HG02759 (cell line): ENCODE measurements around the gene FOXP1.
A peak's percentile ranks its signal among the peaks of the same experiment; 100 is the strongest.

ENCODE experiments used
- ATAC-seq: cut with Tn5 transposase; IDR thresholded peaks from one replicate; pipeline ENCODE4 v1.9.1; 2021; ENCODE audit warnings: mild to moderate bottlenecking, moderate library complexity; ENCODE audit not compliant: unreplicated experiment

Gene FOXP1

DNA sequence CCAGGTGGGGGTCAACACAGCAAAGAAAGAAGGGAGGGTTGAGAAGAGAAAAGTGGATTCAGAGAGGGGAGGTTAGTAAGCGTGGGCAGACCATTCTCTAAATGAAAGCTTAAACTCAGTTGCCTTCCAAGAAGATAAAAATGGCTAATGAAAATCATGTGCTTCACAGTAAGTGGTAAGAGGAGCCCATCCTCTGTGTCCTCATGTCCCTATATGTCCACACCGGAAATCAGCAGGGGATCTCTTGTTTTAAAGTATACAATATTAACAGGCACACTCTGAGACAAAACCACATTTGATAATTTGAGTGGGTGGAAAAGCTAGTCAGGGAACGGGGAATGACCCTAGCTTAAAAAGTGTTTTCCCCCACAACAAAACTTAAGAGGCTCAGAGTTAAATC lies 4.4 kb upstream of the FOXP1 start:
- ATAC-seq = no peak

- ATAC-seq = no peak
These were observed 3.3 kb upstream of the FOXP1 start for GRCh38 chr3:71586810-71587242.

DNA sequence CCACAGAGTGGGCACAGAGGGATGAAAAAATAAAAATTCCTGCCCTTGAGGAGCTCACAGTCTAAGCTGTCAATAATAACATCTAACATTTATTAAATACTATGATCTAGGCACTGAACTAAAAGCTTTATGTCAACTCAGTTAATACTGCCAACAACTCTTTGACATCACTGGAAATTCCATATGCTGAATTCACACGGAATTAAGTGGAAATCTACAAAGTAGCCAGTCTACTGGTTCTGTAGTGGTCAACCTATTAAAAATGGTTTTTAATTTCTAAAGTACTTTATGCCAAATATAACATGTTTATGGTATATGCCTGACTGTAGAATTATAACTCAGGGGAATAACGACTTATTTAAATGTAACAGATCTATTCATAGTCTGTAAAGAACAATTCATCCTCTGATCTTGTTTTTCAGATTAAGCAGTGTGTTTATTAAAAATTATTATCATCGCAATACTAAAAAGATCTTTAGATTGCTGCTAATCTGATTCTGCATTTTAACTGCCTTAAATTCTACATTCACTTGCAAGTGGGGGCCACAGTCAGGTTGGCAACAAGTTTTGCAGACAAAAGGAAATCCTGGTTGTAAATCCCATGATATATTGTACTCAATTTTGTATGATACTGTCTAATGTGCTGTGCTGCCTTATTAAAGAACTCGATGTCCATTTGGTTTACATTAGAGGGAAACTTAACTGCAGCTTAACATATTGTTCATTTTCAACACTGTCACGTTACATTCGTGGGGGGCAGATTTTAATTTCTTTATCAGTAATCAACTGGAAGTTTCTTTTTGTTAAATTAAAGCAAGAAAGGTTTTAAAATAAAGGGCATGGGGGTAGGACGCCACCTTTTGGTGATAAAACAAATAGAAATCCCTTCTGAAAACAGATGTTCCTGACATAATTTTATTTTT lies 2.6 kb upstream of the FOXP1 start:
- no peak for ATAC-seq

- ATAC-seq = no peak
These were observed 1.6 kb upstream of the FOXP1 start for GRCh38 chr3:71585131-71585530.

GRCh38 chr3:71584394-71585011 lies 975 bp upstream of the FOXP1 start:
- ATAC-seq = no peak

GRCh38 chr3:71582612-71583565 lies 639 bp downstream of the FOXP1 start:
- ATAC-seq = peak; percentile 39

GRCh38 chr3:71582036-71582611 lies 1.4 kb downstream of the FOXP1 start:
- ATAC-seq = no peak

- no peak for ATAC-seq
These were observed 2.0 kb downstream of the FOXP1 start for GRCh38 chr3:71581457-71582035.

DNA sequence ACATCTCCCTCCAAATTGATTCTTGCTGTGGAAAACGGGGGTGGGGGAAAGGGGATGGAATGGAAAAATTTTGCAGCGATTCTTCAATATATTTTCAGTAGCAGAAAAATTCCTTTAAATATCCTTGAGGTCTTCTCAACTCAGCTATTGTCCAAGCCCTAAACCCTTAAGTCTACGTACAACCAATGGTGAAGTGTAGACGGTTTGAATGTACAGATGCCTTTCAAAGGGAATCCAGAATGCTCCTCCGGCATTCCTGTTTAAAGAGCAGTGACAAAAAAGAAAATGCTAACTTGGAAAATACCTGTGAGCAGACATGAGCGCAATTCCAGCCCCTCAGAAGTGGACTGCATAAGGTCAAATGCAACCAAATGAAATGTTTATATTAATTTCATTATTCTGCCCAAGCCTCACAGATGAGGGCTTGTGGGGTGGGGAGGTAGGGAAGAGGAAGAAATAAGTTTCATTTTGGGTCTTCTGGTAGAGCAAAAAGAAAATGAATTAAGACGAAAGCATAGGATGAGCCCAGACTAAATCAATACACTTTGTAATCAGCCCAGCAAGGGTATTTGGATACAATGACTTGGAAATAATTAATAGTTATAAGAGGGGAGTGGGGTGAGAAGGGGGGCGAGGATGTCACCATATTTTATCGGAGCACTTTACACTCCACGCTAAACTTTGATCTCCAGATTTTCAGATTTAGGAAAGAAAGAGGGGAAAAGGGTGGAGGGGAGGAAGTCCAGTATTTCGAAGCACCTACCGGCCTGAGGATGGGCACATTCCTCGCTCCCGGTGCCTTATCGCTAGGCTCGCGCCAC lies 2.7 kb downstream of the FOXP1 start:
- no peak for ATAC-seq

DNA sequence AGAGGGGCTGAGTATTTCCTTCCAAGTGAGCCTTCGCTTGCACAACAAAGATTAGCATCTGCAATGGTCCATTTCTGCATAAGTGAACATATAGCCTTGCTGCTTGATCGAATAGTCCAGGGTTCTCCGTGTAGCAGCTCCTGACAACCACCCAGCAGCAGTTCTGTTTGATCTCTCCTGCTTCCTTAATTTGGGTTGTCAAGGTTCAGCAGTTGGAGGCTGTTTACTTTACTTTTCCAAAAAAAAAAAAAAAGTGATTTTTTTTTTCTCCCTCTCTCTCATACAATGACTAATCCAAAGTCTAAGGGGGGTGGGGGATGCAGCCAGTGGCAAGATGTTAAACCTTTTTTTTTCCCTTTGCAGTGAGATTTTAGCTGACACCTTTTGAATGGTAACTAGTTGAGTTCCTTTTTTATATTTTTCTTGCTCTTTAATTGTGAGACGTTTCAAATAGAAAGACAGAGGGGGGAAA lies 3.6 kb downstream of the FOXP1 start:
- no peak for ATAC-seq

DNA sequence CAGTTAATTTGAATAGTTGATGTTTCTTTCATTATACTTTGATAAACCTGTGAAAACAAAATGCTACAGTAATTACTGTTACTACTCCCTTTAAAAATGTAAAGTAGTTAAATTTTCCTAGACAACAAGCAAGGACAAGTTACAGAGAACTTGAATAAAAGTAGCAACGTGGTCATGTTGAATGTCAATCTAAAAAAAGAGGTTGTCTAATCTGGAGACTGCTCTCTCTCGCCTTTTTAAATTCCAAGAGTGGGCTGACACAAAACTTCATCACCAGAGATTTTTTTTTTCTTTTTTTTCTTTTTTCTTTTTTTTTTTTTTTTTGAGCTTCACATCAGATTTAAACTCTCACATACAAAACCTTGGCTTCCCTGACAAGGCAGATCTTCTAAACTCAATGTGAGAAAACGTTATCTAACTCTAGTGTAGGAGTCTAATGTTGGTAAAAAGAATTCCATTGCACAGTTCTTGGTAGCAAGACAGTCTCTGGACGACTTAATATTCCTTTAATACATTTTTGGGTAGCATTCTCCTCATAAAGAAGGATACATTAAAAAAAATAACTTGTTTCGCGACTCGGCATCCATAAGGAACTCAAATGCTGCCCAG lies 4.1 kb downstream of the FOXP1 start:
- no peak for ATAC-seq

DNA sequence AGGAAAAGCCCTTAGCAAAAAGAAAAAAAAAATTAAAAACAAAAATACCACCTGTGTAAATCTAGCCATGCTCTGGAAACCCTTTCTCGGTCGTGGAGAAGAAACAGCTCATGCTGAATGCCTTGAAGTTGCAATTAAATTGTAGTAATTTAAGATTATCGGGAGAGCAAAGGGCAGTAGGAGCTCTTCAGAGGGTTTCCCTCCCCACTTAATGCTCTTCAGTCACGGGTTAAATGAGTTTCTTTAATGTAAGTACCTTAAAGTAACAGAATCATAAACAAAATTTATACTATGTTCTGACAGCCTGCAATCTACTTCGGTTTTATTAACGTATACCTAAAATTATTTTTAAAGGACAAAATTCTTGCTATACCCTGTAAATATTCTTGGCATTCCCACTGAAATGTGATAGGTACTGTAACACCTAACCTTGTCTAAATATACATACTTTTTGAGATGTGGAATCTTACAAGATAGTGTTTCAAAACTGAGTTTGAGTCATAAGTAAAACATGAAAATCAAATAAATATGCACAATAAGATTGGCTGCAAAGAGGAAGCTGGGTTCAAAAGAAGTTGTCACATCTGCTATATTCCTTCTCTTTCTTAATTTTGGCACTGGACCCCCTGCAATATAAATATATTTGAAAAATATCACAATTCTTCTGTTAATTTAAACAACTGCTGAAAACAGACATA lies 5.3 kb downstream of the FOXP1 start:
- no peak for ATAC-seq

DNA sequence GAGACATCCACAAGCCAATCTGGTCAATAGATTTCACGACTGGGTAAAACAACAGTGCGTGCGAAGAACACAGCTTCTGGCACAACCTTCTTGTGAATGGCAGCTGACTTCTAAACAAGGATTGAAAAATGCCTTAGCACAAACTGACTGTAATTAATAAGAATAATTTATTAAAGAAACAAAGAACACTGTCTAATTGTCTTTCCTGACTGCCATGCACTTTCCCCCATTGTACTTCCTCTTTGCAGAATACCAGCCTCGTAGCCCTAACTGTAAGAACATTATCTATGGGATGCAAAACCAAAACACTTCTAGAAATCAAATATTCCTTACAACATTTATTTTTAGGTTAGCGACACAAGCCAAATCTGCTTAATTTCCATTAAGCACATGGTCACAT lies 6.5 kb downstream of the FOXP1 start:
- no peak for ATAC-seq

- ATAC-seq = no peak
These were observed 8.1 kb downstream of the FOXP1 start for GRCh38 chr3:71575433-71575832.

DNA sequence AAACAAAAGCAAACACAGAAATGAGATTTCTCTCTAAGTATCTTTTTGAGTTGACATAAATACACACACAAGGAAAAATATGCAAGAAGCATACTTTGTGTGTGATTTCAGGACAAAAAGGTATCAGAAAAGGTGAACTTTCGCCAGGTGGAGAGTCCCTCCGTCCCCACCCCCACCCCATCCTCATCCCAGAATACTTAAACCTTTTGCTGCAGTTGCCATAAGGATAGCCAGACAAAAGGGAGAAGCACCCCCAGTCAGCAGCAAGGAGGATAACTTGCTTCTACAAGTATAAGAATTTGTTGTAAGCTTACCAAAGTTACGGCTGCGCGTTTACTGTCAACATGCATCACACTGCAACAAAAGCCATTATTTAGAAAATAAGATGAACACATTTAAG lies 10.3 kb downstream of the FOXP1 start:
- no peak for ATAC-seq

DNA sequence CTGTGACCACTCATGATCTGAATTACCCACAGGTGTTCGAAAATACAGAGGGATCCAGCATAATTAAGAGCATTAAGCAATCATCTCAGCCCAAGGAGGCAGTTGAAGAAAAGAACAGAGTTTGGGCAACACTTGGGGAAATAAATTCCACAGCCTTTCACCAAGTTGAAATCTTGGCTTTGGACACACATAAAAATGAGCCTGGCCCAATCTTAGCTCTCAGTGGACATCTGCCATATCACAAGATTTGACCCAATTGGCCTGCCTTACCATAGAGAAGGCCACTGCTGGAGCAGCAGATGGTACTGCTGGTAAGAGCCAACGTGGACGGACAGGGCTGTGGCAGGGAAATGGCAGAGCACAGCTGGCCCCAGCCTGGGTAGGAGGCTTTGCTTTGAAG lies 13.0 kb downstream of the FOXP1 start:
- no peak for ATAC-seq

DNA sequence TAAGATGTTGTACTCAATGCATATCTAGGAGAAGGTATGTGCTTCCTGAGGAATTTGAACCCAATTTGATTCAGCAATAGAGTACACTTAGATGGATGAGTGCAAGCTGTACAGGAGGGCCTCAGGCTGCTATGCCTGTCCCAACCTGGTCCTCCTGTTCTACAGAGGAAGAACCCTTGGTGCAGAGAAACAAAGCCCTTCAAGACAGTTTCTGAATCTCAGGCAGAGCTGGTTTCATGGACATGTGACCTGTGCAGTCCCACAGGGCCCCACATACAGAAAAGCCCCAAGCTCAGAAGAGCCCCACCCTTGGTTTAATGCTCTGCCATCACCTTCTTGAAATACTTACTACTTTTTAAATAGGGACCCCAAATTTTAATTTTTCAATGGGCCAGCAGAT lies 15.3 kb downstream of the FOXP1 start:
- peak; percentile 39 for ATAC-seq

GRCh38 chr3:71566776-71567175 lies 16.8 kb downstream of the FOXP1 start:
- ATAC-seq = no peak

DNA sequence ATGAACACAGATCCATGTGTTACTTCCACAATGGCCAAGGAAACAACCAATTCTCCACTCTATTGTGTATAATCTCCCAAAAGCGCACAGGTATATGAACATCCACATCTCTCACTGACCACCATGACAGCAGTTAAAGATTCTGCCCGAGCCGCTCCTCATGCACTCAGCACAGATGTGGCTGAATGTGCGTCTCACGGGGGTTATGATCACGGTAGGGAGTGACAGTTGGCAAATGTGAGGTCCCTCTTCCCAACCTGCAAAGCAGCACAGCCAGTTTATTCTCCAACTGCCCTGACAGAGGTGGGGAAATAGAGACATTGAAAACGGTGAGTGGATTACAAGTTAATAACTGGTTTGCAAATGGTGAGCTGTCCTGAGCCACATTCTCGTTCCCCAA lies 17.6 kb downstream of the FOXP1 start:
- ATAC-seq = no peak
